HG02884 (cell line): ENCODE measurements around the gene NECAB3.
"Not testable (repeated sequence)": the region's sequence is repeated elsewhere in the genome, so short reads cannot be mapped to it uniquely, and the experiment has no call there.

Experiments
- ATAC-seq: cut with Tn5 transposase; IDR thresholded peaks from one replicate; pipeline ENCODE4 v1.9.1; 2021; ENCODE audit warnings: mild to moderate bottlenecking, moderate library complexity; ENCODE audit not compliant: unreplicated experiment

The NECAB3 gene

GRCh38 chr20:33653218-33653899 is 20.9 kb downstream of the NECAB3 start:
- no peak for ATAC-seq

GRCh38 chr20:33651562-33652048 is 22.6 kb downstream of the NECAB3 start:
- no peak for ATAC-seq

GRCh38 chr20:33650753-33651561 is 23.3 kb downstream of the NECAB3 start:
- no peak for ATAC-seq

GRCh38 chr20:33650111-33650752 is 24.0 kb downstream of the NECAB3 start:
- no peak for ATAC-seq

GRCh38 chr20:33649201-33649681 is 25.0 kb downstream of the NECAB3 start:
- no peak for ATAC-seq

GRCh38 chr20:33648396-33649004 is 25.7 kb downstream of the NECAB3 start:
- no peak for ATAC-seq

GRCh38 chr20:33647603-33648395 is 26.4 kb downstream of the NECAB3 start:
- no peak for ATAC-seq

- ATAC-seq = not testable (repeated sequence)
Observed at GRCh38 chr20:33646959-33647602, 27.1 kb downstream of the NECAB3 start.

- ATAC-seq = no peak
Observed at GRCh38 chr20:33646191-33646590, 28.0 kb downstream of the NECAB3 start.

- ATAC-seq = no peak
Observed at GRCh38 chr20:33645396-33645795, 28.8 kb downstream of the NECAB3 start.

- no peak for ATAC-seq
Observed at GRCh38 chr20:33645072-33645358, 29.2 kb downstream of the NECAB3 start.

GRCh38 chr20:33644313-33645071 is 29.7 kb downstream of the NECAB3 start:
- no peak for ATAC-seq

- no peak for ATAC-seq
Observed at GRCh38 chr20:33640287-33640686, 33.9 kb downstream of the NECAB3 start.

GRCh38 chr20:33636776-33637175 is 37.5 kb downstream of the NECAB3 start:
- ATAC-seq = no peak

GRCh38 chr20:33635341-33635740 is 38.9 kb downstream of the NECAB3 start:
- no peak for ATAC-seq

- not testable (repeated sequence) for ATAC-seq
Observed at GRCh38 chr20:33631910-33632309, 42.3 kb downstream of the NECAB3 start.

GRCh38 chr20:33630507-33630906 is 43.7 kb downstream of the NECAB3 start:
- ATAC-seq = no peak

GRCh38 chr20:33629979-33630378 is 44.2 kb downstream of the NECAB3 start:
- no peak for ATAC-seq

- no peak for ATAC-seq
Observed at GRCh38 chr20:33629533-33629932, 44.7 kb downstream of the NECAB3 start.
